Chondrocyte (in vitro differentiated cells): ENCODE measurements around the gene MAN2A1. TPM values are rescaled to one million over a fixed set of nuclear protein-coding genes. Genes with fewer than 3 reads are reported as not detected.

Source experiments
- DNase-seq: peaks from one replicate; pipeline ENCODE4 v3.0.0; 2021; ENCODE audit warnings: mixed read lengths, low spot score
- H3K27ac Mint-ChIP-seq: one replicate; pipeline ENCODE4 v1.8.0; 2021; ENCODE audit warnings: mild to moderate bottlenecking, moderate library complexity, mixed read lengths; ENCODE audit not compliant: unreplicated experiment
- H3K27me3 Mint-ChIP-seq: 2 replicates; pipeline ENCODE4 v1.8.0; 2021; ENCODE audit warnings: low read depth, mixed read lengths
- H3K36me3 Mint-ChIP-seq: 2 replicates; pipeline ENCODE4 v1.8.0; 2021; ENCODE audit warnings: low read depth, mixed read lengths
- H3K4me1 Mint-ChIP-seq: 2 replicates; pipeline ENCODE4 v1.8.0; 2021; ENCODE audit warnings: low read depth, mild to moderate bottlenecking, mixed read lengths
- H3K4me3 Mint-ChIP-seq: one replicate; pipeline ENCODE4 v1.8.0; 2021; ENCODE audit warnings: mild to moderate bottlenecking, moderate library complexity, mixed read lengths; ENCODE audit not compliant: unreplicated experiment
- H3K9me3 Mint-ChIP-seq: 2 replicates; pipeline ENCODE4 v1.8.0; 2021; ENCODE audit warnings: low read depth, mixed read lengths
- CTCF ChIP-seq: fragments of 200-600 bp; sonication (generic); IDR thresholded peaks from 2 replicates; pipeline ENCODE4 v1.5.0; 2021; ENCODE audit warnings: antibody characterized with exemption, mild to moderate bottlenecking, moderate library complexity
- total RNA-seq: library from RNA; stranded (reverse); gene quantifications from 3 replicates; pipeline ENCODE4 v1.2.1, GENCODE V29; 2021

MAN2A1 gene
- total RNA-seq, 1 donor from 2014 or later = 75.0 TPM

DNA sequence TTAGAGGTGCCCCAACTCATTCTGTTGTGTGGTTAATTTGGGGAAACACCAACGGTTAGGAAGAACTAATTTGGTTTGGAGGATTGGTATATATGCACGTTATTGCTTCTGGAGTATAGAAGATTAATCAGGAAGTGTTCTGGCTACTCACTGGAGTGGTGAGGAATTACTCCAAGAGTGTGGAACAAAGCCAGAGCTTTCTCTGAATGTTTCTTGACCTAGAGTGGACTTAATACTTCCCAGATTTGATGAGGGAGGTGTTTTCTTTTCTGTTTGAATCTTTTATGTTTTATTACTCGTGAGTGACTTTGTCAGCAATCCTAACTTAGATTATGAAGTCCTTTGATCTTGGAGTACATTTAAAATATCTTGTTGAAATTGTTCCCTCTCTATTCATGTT, 163.7 kb downstream of the MAN2A1 start:
- H3K9me3 Mint-ChIP-seq = no peaks in the 10 kb centered on the region
- no peak overlapping the region for H3K4me3 Mint-ChIP-seq
- H3K4me1 Mint-ChIP-seq = peaks cover 6% of the 10 kb centered on the region
- TF ChIP-seq CTCF = no peak
- H3K27ac Mint-ChIP-seq = no peak overlapping the region
- no peaks in the 10 kb centered on the region for H3K27me3 Mint-ChIP-seq
- DNase-seq = no peak
- peaks cover 38% of the 10 kb centered on the region for H3K36me3 Mint-ChIP-seq

DNA sequence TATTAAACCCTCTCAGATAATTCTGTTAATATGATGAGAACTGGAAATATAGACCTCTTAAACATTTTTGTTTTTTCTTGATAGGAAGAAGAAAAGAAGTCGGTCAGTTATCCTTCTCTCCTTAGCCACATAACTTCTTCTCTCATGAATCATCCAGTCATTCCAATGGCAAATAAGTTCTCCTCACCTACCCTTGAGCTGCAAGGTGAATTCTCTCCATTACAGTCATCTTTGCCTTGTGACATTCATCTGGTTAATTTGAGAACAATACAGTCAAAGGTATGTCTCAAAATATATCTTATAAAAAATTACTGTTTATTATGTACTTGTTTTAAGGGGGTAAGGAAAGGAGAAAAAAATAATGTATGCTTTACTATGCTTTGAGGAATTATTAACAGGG, 165.3 kb downstream of the MAN2A1 start:
- Mint-ChIP-seq H3K4me1 (peaks cover 9% of the 10 kb centered on the region), H3K27me3 (no peaks in the 10 kb centered on the region), H3K9me3 (no peaks in the 10 kb centered on the region), H3K27ac (no peak overlapping the region), H3K36me3 (peaks cover 29% of the 10 kb centered on the region), H3K4me3 (no peak overlapping the region)
- no peak for TF ChIP-seq CTCF
- no peak for DNase-seq

DNA sequence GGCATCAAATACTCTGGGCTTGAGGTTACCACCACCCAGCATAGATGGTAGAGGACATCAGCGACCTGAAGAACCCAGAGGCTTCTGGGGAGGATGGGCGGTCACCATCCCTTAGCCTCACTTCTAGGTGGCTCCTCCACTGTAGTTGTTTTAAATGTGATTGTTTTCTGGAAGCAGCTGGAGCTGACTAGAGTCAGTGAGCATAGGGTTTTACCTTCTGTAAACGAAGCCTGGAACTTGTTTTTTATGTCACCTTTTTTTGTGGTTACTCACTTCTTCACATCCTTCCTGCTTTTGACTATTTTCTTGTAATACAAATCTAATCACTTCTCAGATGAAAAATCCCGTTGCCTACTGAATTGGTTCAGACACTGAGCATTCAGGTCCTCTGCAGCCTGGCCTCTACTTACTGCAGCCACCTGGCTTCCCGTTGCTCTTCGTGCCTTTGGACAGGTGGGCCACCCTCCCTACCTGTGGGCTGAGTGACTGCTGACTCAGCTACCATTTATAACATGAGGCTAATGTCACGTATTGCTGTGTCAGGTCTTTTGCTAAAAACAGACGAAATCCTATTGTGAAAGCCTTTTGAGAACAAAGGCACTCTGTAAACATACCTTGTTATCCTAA, 167.8 kb downstream of the MAN2A1 start:
- Mint-ChIP-seq H3K27ac (no peak overlapping the region), H3K27me3 (no peaks in the 10 kb centered on the region), H3K9me3 (no peaks in the 10 kb centered on the region), H3K4me1 (peaks cover 16% of the 10 kb centered on the region), H3K36me3 (peaks cover 24% of the 10 kb centered on the region), H3K4me3 (no peak overlapping the region)
- TF ChIP-seq CTCF = no peak
- DNase-seq = no peak

DNA sequence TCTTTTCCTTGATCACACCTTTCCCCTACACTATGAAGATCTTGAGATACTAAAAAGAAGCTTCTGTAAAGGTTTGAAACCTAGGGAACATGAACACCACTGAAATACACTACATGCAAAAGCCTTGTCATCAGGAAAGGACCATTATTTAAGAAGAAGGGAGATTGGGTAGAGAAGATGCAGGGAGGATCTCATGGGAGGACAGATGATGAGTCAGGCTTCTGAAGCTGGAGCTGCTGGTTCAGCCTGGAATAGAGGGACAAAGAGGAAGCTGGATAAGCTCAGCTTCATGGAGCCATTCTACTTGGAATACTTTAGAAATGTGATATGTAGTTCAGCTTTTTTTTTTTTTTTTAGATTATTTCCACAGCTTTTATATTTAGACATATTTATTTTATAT, 169.8 kb downstream of the MAN2A1 start:
- peaks cover 29% of the 10 kb centered on the region for H3K4me1 Mint-ChIP-seq
- H3K4me3 Mint-ChIP-seq = no peak overlapping the region
- H3K9me3 Mint-ChIP-seq = no peaks in the 10 kb centered on the region
- no peak for DNase-seq
- TF ChIP-seq CTCF = no peak
- no peak overlapping the region for H3K27ac Mint-ChIP-seq
- H3K36me3 Mint-ChIP-seq = peaks cover 23% of the 10 kb centered on the region
- no peaks in the 10 kb centered on the region for H3K27me3 Mint-ChIP-seq

DNA sequence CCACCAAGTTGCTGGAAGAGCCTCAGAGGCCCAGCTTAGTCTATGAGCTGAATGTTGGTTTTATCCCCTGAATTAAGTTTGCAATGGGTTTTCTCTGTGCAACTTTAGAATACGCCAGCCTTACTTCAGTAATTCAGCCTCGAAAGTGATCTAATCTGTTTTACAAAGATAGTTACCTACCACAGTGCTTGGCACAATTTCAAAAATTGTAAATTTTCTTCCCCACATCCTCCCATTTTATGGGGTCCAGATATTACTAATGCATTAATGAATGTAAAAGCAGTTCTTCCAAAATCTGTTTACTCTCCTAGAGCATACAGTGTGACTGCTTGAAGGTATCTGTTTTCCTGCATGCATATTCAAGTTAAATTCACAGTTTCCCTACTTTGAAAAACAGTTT, 172.6 kb downstream of the MAN2A1 start:
- H3K4me1 Mint-ChIP-seq = peaks cover 49% of the 10 kb centered on the region
- H3K4me3 Mint-ChIP-seq = no peak overlapping the region
- no peaks in the 10 kb centered on the region for H3K9me3 Mint-ChIP-seq
- no peak overlapping the region for H3K27ac Mint-ChIP-seq
- H3K27me3 Mint-ChIP-seq = no peaks in the 10 kb centered on the region
- H3K36me3 Mint-ChIP-seq = peaks cover 24% of the 10 kb centered on the region
- TF ChIP-seq CTCF = no peak
- DNase-seq = no peak
